Astrocyte (in vitro differentiated cells and primary cell): ENCODE measurements around the gene LMF1.

Experiments
- CTCF ChIP-seq: IDR thresholded peaks from 2 replicates; pipeline ENCODE4 v1.5.1; 2011; ENCODE audit warnings: low read depth, mild to moderate bottlenecking, inconsistent platforms, low read length, moderate library complexity; ENCODE audit not compliant: insufficient read depth
- EZH2 ChIP-seq: IDR thresholded peaks from 2 replicates; pipeline ENCODE4 v1.6.1; 2012; ENCODE audit warnings: mild to moderate bottlenecking, low read length, inconsistent platforms; ENCODE audit not compliant: insufficient read depth

- TF ChIP-seq CTCF (no peak), EZH2 (no peak)
These were observed 3.1 kb downstream of the LMF1 start for GRCh38 chr16:967546-968295.
